MM.1S (cell line): ENCODE results near the gene SCAANT1.

Experiments used
- DNase-seq: peaks from one replicate; pipeline ENCODE4 v3.0.0-alpha.2; 2015
- H2AFZ ChIP-seq: fragments of 300-600 bp; sonication (generic); 2 replicates; pipeline ENCODE4 v1.6.0; 2016; ENCODE audit warnings: antibody characterized with exemption, low read length
- H3F3A ChIP-seq: fragments of 300-600 bp; sonication (generic); 2 replicates; pipeline ENCODE4 v1.6.1; 2016; ENCODE audit warnings: mild to moderate bottlenecking, antibody characterized with exemption, low read length, moderate library complexity, mixed read lengths; ENCODE audit not compliant: insufficient read depth
- H3K27ac ChIP-seq: fragments of 300-600 bp; sonication (generic); 2 replicates; pipeline ENCODE4 v1.5.1; 2016; ENCODE audit warnings: mild to moderate bottlenecking, low read length
- H3K27me3 ChIP-seq: fragments of 300-600 bp; sonication (generic); replicated peaks from 2 replicates; pipeline ENCODE4 v1.6.0; 2016; ENCODE audit warnings: low read length; ENCODE audit not compliant: insufficient read depth
- H3K36me3 ChIP-seq: fragments of 300-600 bp; sonication (generic); replicated peaks from 2 replicates; pipeline ENCODE4 v1.6.1; 2016; ENCODE audit warnings: mild to moderate bottlenecking, low read length, mixed read lengths; ENCODE audit not compliant: insufficient read depth
- H3K4me1 ChIP-seq: fragments of 300-600 bp; sonication (generic); 2 replicates; pipeline ENCODE4 v1.6.1; 2016; ENCODE audit warnings: low read length, mixed read lengths
- H3K4me2 ChIP-seq: fragments of 300-600 bp; sonication (generic); 2 replicates; pipeline ENCODE4 v1.6.0; 2016; ENCODE audit warnings: low read depth, low read length
- H3K4me3 ChIP-seq: fragments of 300-600 bp; sonication (generic); 2 replicates; pipeline ENCODE4 v1.5.1; 2016; ENCODE audit warnings: low read length, mixed read lengths
- H3K79me2 ChIP-seq: fragments of 300-600 bp; sonication (generic); 2 replicates; pipeline ENCODE4 v1.6.1; 2016; ENCODE audit warnings: mixed run types, low read length, mixed read lengths
- H3K9ac ChIP-seq: fragments of 300-600 bp; sonication (generic); 2 replicates; pipeline ENCODE4 v1.6.1; 2016; ENCODE audit warnings: low read length, mixed read lengths
- H3K9me2 ChIP-seq: fragments of 300-600 bp; sonication (generic); replicated peaks from 2 replicates; pipeline ENCODE4 v1.6.1; 2016; ENCODE audit warnings: mild to moderate bottlenecking, low read length, mixed read lengths; ENCODE audit not compliant: insufficient read depth
- H3K9me3 ChIP-seq: fragments of 300-600 bp; sonication (generic); replicated peaks from 2 replicates; pipeline ENCODE4 v1.6.1; 2016; ENCODE audit warnings: mild to moderate bottlenecking, low read length, mixed read lengths; ENCODE audit not compliant: insufficient read depth
- H4K20me1 ChIP-seq: fragments of 300-600 bp; sonication (generic); 2 replicates; pipeline ENCODE4 v1.6.1; 2016; ENCODE audit warnings: mild to moderate bottlenecking, low read length, moderate library complexity, mixed read lengths; ENCODE audit not compliant: insufficient read depth
- CTCF ChIP-seq: fragments of 300-600 bp; sonication (generic); IDR thresholded peaks from 2 replicates; pipeline ENCODE4 v1.5.1; 2016; ENCODE audit warnings: antibody characterized with exemption, low read length, mixed read lengths
- EZH2 ChIP-seq: fragments of 300-600 bp; sonication (generic); optimal IDR thresholded peaks from 2 replicates; pipeline ENCODE3; 2017; ENCODE audit warnings: low read depth, mild to moderate bottlenecking, antibody characterized with exemption, low read length, mixed read lengths
- EZH2phosphoT487 ChIP-seq: fragments of 300-600 bp; sonication (generic); IDR thresholded peaks from 2 replicates; pipeline ENCODE4 v1.6.1; 2018; ENCODE audit warnings: antibody characterized with exemption, low read length

Gene SCAANT1

DNA sequence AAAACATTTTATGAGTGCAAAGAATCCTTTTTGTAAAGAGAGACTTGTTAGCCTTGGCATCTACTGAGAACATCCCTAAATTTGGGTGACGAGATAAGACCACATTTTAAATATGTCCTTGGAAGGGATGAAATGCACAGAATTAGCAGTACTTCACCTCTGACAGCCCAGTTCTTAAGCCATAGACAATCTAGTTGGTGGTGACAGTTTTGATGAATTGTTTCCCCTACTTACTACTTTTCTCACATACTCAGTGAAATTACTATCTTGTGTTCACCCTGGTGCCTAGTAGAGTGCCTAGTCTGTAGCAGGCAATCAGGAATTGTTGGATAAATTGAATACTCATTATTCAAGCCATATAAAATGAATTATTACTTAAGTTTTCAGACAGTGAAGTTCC is 3.4 kb downstream of the SCAANT1 start:
- H3K4me2 ChIP-seq: no peak overlapping the region
- TF ChIP-seq EZH2phosphoT487 (no peak), EZH2 (no peak), CTCF (no peak)
- no peak for DNase-seq
- H3K79me2 ChIP-seq: peaks cover 24% of the 10 kb centered on the region
- no peaks in the 10 kb centered on the region for H3K27me3 ChIP-seq
- H3K4me1 ChIP-seq: peaks cover 21% of the 10 kb centered on the region
- no peaks in the 10 kb centered on the region for H3K9me3 ChIP-seq
- no peak overlapping the region for H3K27ac ChIP-seq
- no peak overlapping the region for H3K9ac ChIP-seq
- H3K36me3 ChIP-seq: no peaks in the 10 kb centered on the region
- H3K4me3 ChIP-seq: no peak overlapping the region
- H2AFZ ChIP-seq: no peak overlapping the region
- no peaks in the 10 kb centered on the region for H4K20me1 ChIP-seq
- H3K9me2 ChIP-seq: no peaks in the 10 kb centered on the region
- H3F3A ChIP-seq: peaks cover 23% of the 10 kb centered on the region

DNA sequence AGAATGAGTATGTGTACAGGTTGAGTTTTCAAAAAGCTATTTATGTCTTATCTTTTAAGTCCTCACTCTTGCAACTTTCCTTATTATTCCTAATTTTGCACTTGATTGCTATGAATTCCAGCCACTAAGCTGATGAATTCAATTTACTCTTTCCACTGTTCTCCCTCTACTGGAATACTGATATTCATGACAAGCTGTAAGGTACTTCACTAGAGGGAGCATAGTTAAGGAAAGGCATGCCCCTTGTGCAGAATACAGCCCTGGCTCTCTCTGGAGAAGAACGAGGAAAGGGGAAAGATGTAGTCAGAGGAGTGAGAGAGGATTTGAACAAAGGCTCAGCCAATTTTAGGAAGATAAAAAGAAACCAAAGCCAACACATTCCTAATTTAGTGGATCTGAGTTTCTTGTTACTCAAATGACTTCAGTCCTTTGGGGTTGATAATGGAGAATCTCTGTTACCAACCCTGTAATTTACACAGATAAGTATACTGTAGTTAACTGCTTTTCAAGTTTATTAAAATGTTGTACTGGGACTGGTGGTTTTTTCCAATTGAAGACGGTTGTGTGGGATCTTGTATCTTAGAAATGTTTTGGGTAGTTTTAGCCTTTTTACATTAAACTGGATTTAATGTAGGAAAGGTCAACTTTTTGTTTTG is 4.0 kb downstream of the SCAANT1 start:
- H3K4me2 ChIP-seq: no peak overlapping the region
- no peaks in the 10 kb centered on the region for H3K9me2 ChIP-seq
- TF ChIP-seq CTCF (no peak), EZH2phosphoT487 (no peak), EZH2 (no peak)
- DNase-seq: no peak
- peaks cover 17% of the 10 kb centered on the region for H3F3A ChIP-seq
- H3K9ac ChIP-seq: no peak overlapping the region
- H3K27ac ChIP-seq: no peak overlapping the region
- no peaks in the 10 kb centered on the region for H3K9me3 ChIP-seq
- no peak overlapping the region for H3K4me3 ChIP-seq
- no peak overlapping the region for H2AFZ ChIP-seq
- no peaks in the 10 kb centered on the region for H4K20me1 ChIP-seq
- H3K79me2 ChIP-seq: peaks cover 18% of the 10 kb centered on the region; the same call in 1 of the 2 replicates
- no peaks in the 10 kb centered on the region for H3K27me3 ChIP-seq
- peaks cover 17% of the 10 kb centered on the region for H3K4me1 ChIP-seq
- H3K36me3 ChIP-seq: no peaks in the 10 kb centered on the region

GRCh38 chr3:63905731-63906620 is 6.2 kb downstream of the SCAANT1 start:
- Histone ChIP-seq H3K4me1 (peaks cover 11% of the 10 kb centered on the region), H3K27ac (no peak overlapping the region), H3K9me2 (no peaks in the 10 kb centered on the region), H3K79me2 (peaks cover 14% of the 10 kb centered on the region; the same call in 1 of the 2 replicates), H3K4me2 (no peak overlapping the region), H3K9ac (no peak overlapping the region), H3K36me3 (no peaks in the 10 kb centered on the region), H4K20me1 (no peaks in the 10 kb centered on the region), H3K27me3 (no peaks in the 10 kb centered on the region), H3F3A (peaks cover 6% of the 10 kb centered on the region), H3K4me3 (no peak overlapping the region), H3K9me3 (no peaks in the 10 kb centered on the region), H2AFZ (no peak overlapping the region)
- TF ChIP-seq CTCF (no peak), EZH2 (no peak), EZH2phosphoT487 (no peak)
- DNase-seq: no peak
